ENCODE measurements around the gene KL. TPM values are rescaled to one million over a fixed set of nuclear protein-coding genes. Genes with fewer than 3 reads are reported as not detected.

Gene KL
- total RNA-seq, 1 experiment from 2014 or later, result not detected

GRCh38 chr13:32968793-32969192 lies 47.4 kb upstream of the KL start (continued):
- TF ChIP-seq ESRRA (CRISPR knock-in tag; IDR thresholded peaks at IDR 0.05; ENCODE audit: borderline replicate concordance), result no peak
- TF ChIP-seq EMX1 (CRISPR knock-in tag; IDR thresholded peaks at IDR 0.05), result no peak
- TF ChIP-seq ETV6 (CRISPR knock-in tag; IDR thresholded peaks at IDR 0.05), result no peak
- no peak for TF ChIP-seq SP1 (CRISPR knock-in tag; conservative IDR thresholded peaks at IDR 0.05)
- TF ChIP-seq SMAD4 (CRISPR knock-in tag; IDR thresholded peaks at IDR 0.05), result no peak
- TF ChIP-seq ATF1 (CRISPR knock-in tag; IDR thresholded peaks at IDR 0.05), result no peak
- TF ChIP-seq PRRX2 (CRISPR knock-in tag; IDR thresholded peaks at IDR 0.05), result no peak
- no peak for TF ChIP-seq ATF2 (CRISPR knock-in tag; IDR thresholded peaks at IDR 0.05; ENCODE audit: borderline replicate concordance, low read depth)
- no peak for TF ChIP-seq E2F4 (CRISPR knock-in tag; IDR thresholded peaks at IDR 0.05; ENCODE audit: borderline replicate concordance, low read depth)
- no peak for TF ChIP-seq ZNF281 (CRISPR knock-in tag; IDR thresholded peaks at IDR 0.05)
- no peak for TF ChIP-seq NR3C1 (CRISPR knock-in tag; conservative IDR thresholded peaks at IDR 0.05; ENCODE audit: low read depth)
- no peak for TF ChIP-seq GTF2I (CRISPR knock-in tag; conservative IDR thresholded peaks at IDR 0.05)
- no peak for TF ChIP-seq MAX (CRISPR knock-in tag; IDR thresholded peaks at IDR 0.05)

- DNase-seq (ENCODE audit: low spot score) (no peak), ATAC-seq (no peak)
- POLR2A ChIA-PET, result no interaction called here
- Mint-ChIP-seq H3K9me3 (no peaks in the 10 kb centered on the region), H3K4me1 (no peaks in the 10 kb centered on the region), H3K4me3 (no peak overlapping the region), H3K27ac (no peak overlapping the region), H3K27me3 (ENCODE audit: low read depth) (peaks cover 3% of the 10 kb centered on the region; the same call in 1 of the 2 replicates), H3K36me3 (no peaks in the 10 kb centered on the region)
- CTCF ChIA-PET, result no interaction called here
- TF ChIP-seq SP1 (CRISPR knock-in tag; conservative IDR thresholded peaks at IDR 0.05) (no peak), ZNF281 (CRISPR knock-in tag; IDR thresholded peaks at IDR 0.05) (no peak), OVOL2 (CRISPR knock-in tag; IDR thresholded peaks at IDR 0.05; ENCODE audit: borderline replicate concordance) (no peak), ZNF425 (CRISPR knock-in tag; conservative IDR thresholded peaks at IDR 0.05) (no peak), E2F5 (CRISPR knock-in tag; IDR thresholded peaks at IDR 0.05) (no peak), ARID4B (CRISPR knock-in tag; IDR thresholded peaks at IDR 0.05; ENCODE audit: borderline replicate concordance) (no peak), ZBTB43 (CRISPR knock-in tag; IDR thresholded peaks at IDR 0.05) (no peak)
Measured at GRCh38 chr13:32969516-32969941, 46.7 kb upstream of the KL start.
